RWPE1 (cell line): Measurements from ENCODE around the gene TBCD.

Experiments used
- CTCF ChIA-PET: fragments of 350-600 bp; sonication (Branson Sonifier 250); formaldehyde crosslinking; extraction: SDS; loops from one replicate; lab custom pipeline; 2021; lab: Yijun Ruan, JAX
- POLR2A ChIA-PET: fragments of 400-600 bp; formaldehyde crosslinking; extraction: SDS; loops from one replicate; lab custom pipeline; 2020; ENCODE audit warnings: antibody characterized with exemption; ENCODE audit not compliant: low non-redundant PET; lab: Yijun Ruan, JAX
- DNase-seq: peaks from one replicate; pipeline ENCODE4 v3.0.0; 2012; ENCODE audit warnings: low spot score
- H3K27ac ChIP-seq: fragments of 450-650 bp; 2 replicates; pipeline ENCODE4 v1.5.1; 2017
- CTCF ChIP-seq: fragments of 450-650 bp; conservative IDR thresholded peaks from 2 replicates; pipeline ENCODE4 v1.5.1; 2017; ENCODE audit warnings: low read depth, mild to moderate bottlenecking

TBCD gene

DNA sequence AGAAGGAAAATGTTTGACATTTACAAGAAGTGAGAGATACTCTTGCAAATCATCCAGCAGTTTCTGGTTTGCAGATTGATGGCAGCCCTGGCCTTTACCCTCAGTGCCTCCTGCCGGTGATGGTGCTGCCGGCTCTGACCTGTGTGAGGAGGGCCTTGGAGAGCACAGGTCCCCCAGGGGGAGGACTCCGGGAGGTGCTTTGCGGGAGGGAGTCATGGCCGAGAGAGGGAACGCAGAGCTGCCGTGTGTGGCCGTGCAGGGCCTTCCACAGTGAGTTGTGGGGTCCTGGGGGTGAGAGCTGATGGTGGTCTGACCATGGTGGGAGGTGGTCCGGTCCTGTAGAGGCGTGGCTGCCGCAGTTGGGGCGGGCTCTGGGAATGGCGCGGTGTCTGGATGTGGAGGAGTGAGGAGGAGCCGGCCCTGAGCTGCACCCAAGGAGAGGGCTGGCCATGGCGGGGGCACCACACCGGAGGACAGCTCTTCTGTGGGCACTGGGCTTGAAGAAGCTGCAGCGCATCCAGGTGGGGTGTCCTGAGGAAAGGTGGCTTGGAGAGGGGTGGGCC is 116.0 kb downstream of the TBCD start:
- DNase-seq = no peak
- ChIA-PET POLR2A (no interaction called here), CTCF (no interaction called here)
- TF ChIP-seq CTCF = no peak
- H3K27ac ChIP-seq = peak overlapping the region; percentile 45

DNA sequence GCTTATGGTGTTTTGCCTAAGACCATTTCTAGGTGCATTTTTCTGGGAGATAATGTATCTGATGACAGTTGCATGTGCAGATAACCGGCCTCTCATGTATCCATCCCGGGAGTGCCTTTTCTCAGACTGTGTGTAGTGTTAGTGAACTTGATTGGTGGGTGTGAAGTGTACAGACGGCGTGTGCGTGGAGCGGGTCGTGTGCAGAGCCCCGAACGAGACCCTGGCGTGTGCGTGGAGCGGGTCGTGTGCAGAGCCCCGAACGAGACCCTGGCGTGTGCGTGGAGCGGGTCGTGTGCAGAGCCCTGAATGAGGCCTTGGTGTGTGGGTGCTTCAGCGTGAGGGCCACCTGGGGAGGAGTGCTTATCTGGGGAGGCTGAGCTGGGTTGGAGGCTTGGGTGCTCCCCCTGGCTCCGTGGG is 116.9 kb downstream of the TBCD start:
- CTCF ChIA-PET = no interaction called here
- DNase-seq = no peak
- no peak for TF ChIP-seq CTCF
- POLR2A ChIA-PET = no interaction called here
- no peak overlapping the region for H3K27ac ChIP-seq

- no peak for TF ChIP-seq CTCF
- DNase-seq = no peak
- POLR2A ChIA-PET = no interaction called here
- CTCF ChIA-PET = no interaction called here
- peak overlapping the region; percentile 20 for H3K27ac ChIP-seq
These were observed 117.7 kb downstream of the TBCD start for GRCh38 chr17:82869536-82869935.

DNA sequence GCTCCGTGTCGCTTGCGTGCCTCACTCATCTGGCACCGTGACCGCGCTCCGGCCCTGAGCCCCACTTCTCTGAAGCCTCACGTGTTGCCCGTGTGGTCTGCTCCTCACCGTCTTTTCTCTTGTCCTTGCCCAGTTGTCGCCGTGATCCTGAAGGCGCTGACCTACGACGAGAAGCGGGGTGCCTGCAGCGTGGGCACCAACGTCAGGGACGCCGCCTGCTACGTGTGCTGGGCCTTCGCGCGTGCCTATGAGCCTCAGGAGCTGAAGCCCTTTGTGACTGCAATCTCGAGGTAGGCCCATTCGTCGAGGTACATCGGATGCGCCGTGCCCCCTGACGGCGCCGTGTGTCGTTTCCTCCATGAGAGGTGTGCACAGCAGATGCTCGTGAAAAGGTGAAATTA is 118.2 kb downstream of the TBCD start:
- CTCF ChIA-PET = no interaction called here
- no peak for TF ChIP-seq CTCF

DNA sequence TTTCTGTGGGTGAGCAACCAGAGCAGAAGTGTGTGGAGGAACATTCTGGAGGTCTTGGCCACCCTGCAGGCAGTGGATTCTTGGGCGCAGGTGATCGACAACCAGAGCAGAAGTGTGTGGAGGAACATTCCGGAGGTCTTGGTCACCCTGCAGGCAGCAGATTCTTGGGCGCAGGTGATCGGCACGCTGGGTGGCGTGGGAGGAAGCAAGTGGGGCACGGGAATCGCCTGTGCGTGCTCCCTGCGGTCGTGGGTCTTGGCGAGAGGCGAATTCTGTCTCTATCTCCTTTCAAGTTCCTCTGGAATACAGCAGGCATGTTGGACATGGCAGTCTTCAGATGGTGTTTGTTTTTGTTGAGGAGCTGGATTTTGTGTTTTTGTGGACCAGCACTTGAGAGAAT is 118.7 kb downstream of the TBCD start:
- no peak for TF ChIP-seq CTCF
- peak overlapping the region; percentile 20 for H3K27ac ChIP-seq
- POLR2A ChIA-PET = no interaction called here
- CTCF ChIA-PET = no interaction called here
- no peak for DNase-seq

More for the DNA sequence above, 118.2 kb downstream of the TBCD start:
- POLR2A ChIA-PET = no interaction called here
- peak overlapping the region; percentile 20 for H3K27ac ChIP-seq
- DNase-seq = no peak

DNA sequence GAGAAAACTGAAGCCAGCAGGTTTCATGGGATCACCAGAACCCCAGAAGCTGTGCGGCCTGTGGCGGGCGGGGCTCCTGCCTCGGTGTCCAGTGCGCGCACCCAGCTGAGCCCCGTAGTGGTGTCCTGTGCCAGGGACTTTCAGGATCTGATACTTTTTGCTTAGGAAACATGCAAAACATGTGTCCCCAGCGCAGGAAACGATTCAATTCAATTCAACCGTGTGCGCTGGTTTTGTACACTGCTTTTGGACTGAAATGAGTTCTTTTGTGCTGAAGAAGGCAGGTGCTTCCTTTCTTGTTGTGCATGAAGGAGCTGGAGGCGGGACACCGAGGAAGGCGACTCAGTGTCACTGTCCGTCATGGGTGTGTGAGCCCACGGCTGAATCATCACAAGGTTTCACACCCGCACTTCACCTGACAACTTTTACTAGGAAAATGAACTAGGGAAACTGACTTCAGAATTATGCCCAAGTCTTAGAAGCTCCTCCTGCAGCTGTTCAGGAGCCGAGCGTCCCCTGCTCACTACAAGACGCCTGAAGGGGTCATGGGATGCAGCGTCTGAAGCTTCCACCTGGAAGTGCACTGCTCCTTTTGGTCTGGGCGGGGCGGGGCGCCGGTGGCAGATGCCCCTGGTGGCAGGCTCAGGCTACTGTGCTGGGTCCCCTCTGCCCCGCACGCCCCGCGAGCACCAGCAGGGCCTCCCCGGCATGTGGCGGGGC is 119.4 kb downstream of the TBCD start:
- CTCF ChIA-PET = interaction anchor here (0.6 kb wide), 1 partner anchor 93 kb away, joined by 10 read pairs; no protein-coding TSS in a partner anchor
- POLR2A ChIA-PET = no interaction called here
- no peak for DNase-seq
- H3K27ac ChIP-seq = peak overlapping the region; percentile 20
- no peak for TF ChIP-seq CTCF
